Ishikawa (cell line): ENCODE data around the gene AFP.

ENCODE experiments used
- EP300 ChIP-seq: IDR thresholded peaks from 2 replicates; pipeline ENCODE4 v1.6.1; 2012; ENCODE audit warnings: borderline replicate concordance
- MAX ChIP-seq: IDR thresholded peaks from 2 replicates; pipeline ENCODE4 v1.6.1; 2012
- ZBTB7A ChIP-seq: IDR thresholded peaks from 2 replicates; pipeline ENCODE4 v1.6.1; 2012; ENCODE audit warnings: low read depth

- TF ChIP-seq MAX (no peak), EP300 (no peak), ZBTB7A (no peak)
Observed at GRCh38 chr4:73452953-73453700, 17.1 kb downstream of the AFP start.
